Epithelial cell of proximal tubule (primary cell): Measurements from ENCODE around the gene C22orf42. TPM values are rescaled to one million over a fixed set of nuclear protein-coding genes. Genes with fewer than 3 reads are reported as not detected.

Experiments used
- DNase-seq: peaks from one replicate; pipeline ENCODE4 v3.0.0-alpha.2; 2011; ENCODE audit warnings: low read depth
- H3K4me3 ChIP-seq: 2 replicates; pipeline ENCODE4 v1.5.1; 2011; ENCODE audit warnings: low read depth, mild to moderate bottlenecking, low read length
- total RNA-seq: library from RNA; depleted of rRNA; stranded (reverse); fragments of >200 nt; gene quantifications from 2 replicates; pipeline ENCODE4 v1.2.3, GENCODE V29; 2015
- TF ChIP-seq, protein P1 (sequence below): conservative IDR thresholded peaks from 2 replicates; pipeline ENCODE4 v1.5.1; 2012; ENCODE audit warnings: low read depth, mild to moderate bottlenecking, low read length

The C22orf42 gene
- total RNA-seq, 1 donor from 2014 or later: not detected

GRCh38 chr22:32106930-32107329 is 52.2 kb downstream of the C22orf42 start:
- no peak for DNase-seq

GRCh38 chr22:32103658-32104315 is 55.3 kb downstream of the C22orf42 start:
- TF ChIP-seq, protein P1, sequence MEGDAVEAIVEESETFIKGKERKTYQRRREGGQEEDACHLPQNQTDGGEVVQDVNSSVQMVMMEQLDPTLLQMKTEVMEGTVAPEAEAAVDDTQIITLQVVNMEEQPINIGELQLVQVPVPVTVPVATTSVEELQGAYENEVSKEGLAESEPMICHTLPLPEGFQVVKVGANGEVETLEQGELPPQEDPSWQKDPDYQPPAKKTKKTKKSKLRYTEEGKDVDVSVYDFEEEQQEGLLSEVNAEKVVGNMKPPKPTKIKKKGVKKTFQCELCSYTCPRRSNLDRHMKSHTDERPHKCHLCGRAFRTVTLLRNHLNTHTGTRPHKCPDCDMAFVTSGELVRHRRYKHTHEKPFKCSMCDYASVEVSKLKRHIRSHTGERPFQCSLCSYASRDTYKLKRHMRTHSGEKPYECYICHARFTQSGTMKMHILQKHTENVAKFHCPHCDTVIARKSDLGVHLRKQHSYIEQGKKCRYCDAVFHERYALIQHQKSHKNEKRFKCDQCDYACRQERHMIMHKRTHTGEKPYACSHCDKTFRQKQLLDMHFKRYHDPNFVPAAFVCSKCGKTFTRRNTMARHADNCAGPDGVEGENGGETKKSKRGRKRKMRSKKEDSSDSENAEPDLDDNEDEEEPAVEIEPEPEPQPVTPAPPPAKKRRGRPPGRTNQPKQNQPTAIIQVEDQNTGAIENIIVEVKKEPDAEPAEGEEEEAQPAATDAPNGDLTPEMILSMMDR: peak; percentile 56
- H3K4me3 ChIP-seq: no peak overlapping the region
- no peak for DNase-seq

More at GRCh38 chr22:32106930-32107329, 52.2 kb downstream of the C22orf42 start:
- TF ChIP-seq, protein P1: no peak
- H3K4me3 ChIP-seq: no peak overlapping the region

DNA sequence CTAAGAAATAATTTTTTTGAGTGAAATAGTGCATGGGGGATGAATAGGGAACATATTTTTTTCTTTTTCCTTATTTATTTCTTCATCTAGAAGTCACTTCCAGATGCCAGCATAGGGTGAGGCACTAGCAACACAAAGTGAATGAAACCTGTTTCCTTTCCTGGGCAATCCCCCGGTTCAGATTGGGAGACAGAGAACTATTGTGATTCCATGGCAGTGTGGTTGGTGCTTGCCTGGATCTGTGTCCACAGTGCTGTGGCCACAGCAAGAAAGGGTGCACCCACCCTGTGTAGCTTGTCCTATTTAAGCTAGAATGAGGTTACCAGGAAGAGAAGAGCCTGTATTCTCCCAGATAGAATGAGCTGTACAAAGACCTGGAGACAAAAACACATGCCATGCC is 58.4 kb downstream of the C22orf42 start:
- no peak overlapping the region for H3K4me3 ChIP-seq
- TF ChIP-seq, protein P1: no peak
- DNase-seq: no peak

Other genes starting within 250 kb of the C22orf42 start
- 276 and 345 TPM in 2 replicates for gene YWHAH, start 214.8 kb downstream of the C22orf42 start, total RNA-seq
- gene SLC5A1, start 116.0 kb downstream of the C22orf42 start, total RNA-seq: not detected in 2 replicates
- not detected in 2 replicates for gene RFPL2, start 45.8 kb upstream of the C22orf42 start, total RNA-seq
- gene SLC5A4, start 96.0 kb upstream of the C22orf42 start, total RNA-seq: not detected in 2 replicates
- not detected in 2 replicates for gene RFPL3, start 198.6 kb upstream of the C22orf42 start, total RNA-seq